Left ventricle myocardium inferior (tissue), 1 donor: ENCODE measurements around the gene IQSEC1. TPM values are rescaled to one million over a fixed set of nuclear protein-coding genes. Genes with fewer than 3 reads are reported as not detected.

ENCODE experiments used
- DNase-seq: peaks from one replicate; pipeline ENCODE4 v3.0.0-alpha.2; 2020
- H3K27ac ChIP-seq: fragments of 200-600 bp; replicated peaks from 2 replicates; pipeline ENCODE4 v1.8.0; 2021
- H3K27me3 ChIP-seq: fragments of 200-600 bp; 2 replicates; pipeline ENCODE4 v1.8.0; 2021; ENCODE audit warnings: low read depth
- H3K36me3 ChIP-seq: fragments of 200-600 bp; 2 replicates; pipeline ENCODE4 v1.8.0; 2021
- H3K4me1 ChIP-seq: fragments of 200-600 bp; 2 replicates; pipeline ENCODE4 v1.8.0; 2021
- H3K4me3 ChIP-seq: fragments of 200-600 bp; 2 replicates; pipeline ENCODE4 v1.8.0; 2021; ENCODE audit warnings: mild to moderate bottlenecking, moderate library complexity
- H3K9me3 ChIP-seq: fragments of 200-600 bp; replicated peaks from 2 replicates; pipeline ENCODE4 v1.8.0; 2021
- CTCF ChIP-seq: fragments of 200-600 bp; IDR thresholded peaks from 2 replicates; pipeline ENCODE4 v1.8.0; 2021; ENCODE audit warnings: antibody characterized with exemption, mild to moderate bottlenecking, borderline replicate concordance
- intact Hi-C: fragments of 100-400 bp; cut with micrococcal nuclease; formaldehyde crosslinking; loops from one replicate; pipeline ENCODE4 v1.11.0; 2022
- total RNA-seq: library from RNA; stranded (reverse); fragmentation: NEBNext Ultra II Directional; extraction: Animal tissue kit (Norgen Biotek cat#: 25700); gene quantifications from one replicate; pipeline ENCODE4 v1.2.1, GENCODE V29; 2021
- donor health status: DM: no; HTN: yes; CAD: no; lungs with severe emphysema.

Gene IQSEC1
- total RNA-seq, 1 donor from 2014 or later = 78.6 TPM

GRCh38 chr3:13105896-13106250 is 32.6 kb upstream of the IQSEC1 start:
- no peak overlapping the region for H3K4me3 ChIP-seq
- no peaks in the 10 kb centered on the region for H3K36me3 ChIP-seq
- no peak overlapping the region for H3K27ac ChIP-seq
- H3K27me3 ChIP-seq = no peaks in the 10 kb centered on the region
- no peak for TF ChIP-seq CTCF
- H3K9me3 ChIP-seq = no peaks in the 10 kb centered on the region
- intact Hi-C loops = no loop called here
- peak; percentile 4 for DNase-seq
- H3K4me1 ChIP-seq = peaks cover 1% of the 10 kb centered on the region

GRCh38 chr3:13105181-13105895 is 32.1 kb upstream of the IQSEC1 start:
- H3K27me3 ChIP-seq = no peaks in the 10 kb centered on the region
- no peak overlapping the region for H3K27ac ChIP-seq
- peak; percentile 7 for DNase-seq
- TF ChIP-seq CTCF = no peak
- no peaks in the 10 kb centered on the region for H3K36me3 ChIP-seq
- no peaks in the 10 kb centered on the region for H3K4me1 ChIP-seq
- no peaks in the 10 kb centered on the region for H3K9me3 ChIP-seq
- intact Hi-C loops = no loop called here
- no peak overlapping the region for H3K4me3 ChIP-seq

GRCh38 chr3:13104511-13104910 is 31.3 kb upstream of the IQSEC1 start:
- intact Hi-C loops = no loop called here
- no peaks in the 10 kb centered on the region for H3K4me1 ChIP-seq
- no peaks in the 10 kb centered on the region for H3K36me3 ChIP-seq
- H3K9me3 ChIP-seq = no peaks in the 10 kb centered on the region
- H3K27me3 ChIP-seq = no peaks in the 10 kb centered on the region
- no peak for TF ChIP-seq CTCF
- no peak overlapping the region for H3K4me3 ChIP-seq
- H3K27ac ChIP-seq = no peak overlapping the region
- DNase-seq = no peak

GRCh38 chr3:13103416-13104058 is 30.3 kb upstream of the IQSEC1 start:
- no peaks in the 10 kb centered on the region for H3K27me3 ChIP-seq
- no peak overlapping the region for H3K4me3 ChIP-seq
- intact Hi-C loops = no loop called here
- no peak for DNase-seq
- H3K4me1 ChIP-seq = no peaks in the 10 kb centered on the region
- no peaks in the 10 kb centered on the region for H3K36me3 ChIP-seq
- no peak overlapping the region for H3K27ac ChIP-seq
- no peak for TF ChIP-seq CTCF
- no peaks in the 10 kb centered on the region for H3K9me3 ChIP-seq

DNA sequence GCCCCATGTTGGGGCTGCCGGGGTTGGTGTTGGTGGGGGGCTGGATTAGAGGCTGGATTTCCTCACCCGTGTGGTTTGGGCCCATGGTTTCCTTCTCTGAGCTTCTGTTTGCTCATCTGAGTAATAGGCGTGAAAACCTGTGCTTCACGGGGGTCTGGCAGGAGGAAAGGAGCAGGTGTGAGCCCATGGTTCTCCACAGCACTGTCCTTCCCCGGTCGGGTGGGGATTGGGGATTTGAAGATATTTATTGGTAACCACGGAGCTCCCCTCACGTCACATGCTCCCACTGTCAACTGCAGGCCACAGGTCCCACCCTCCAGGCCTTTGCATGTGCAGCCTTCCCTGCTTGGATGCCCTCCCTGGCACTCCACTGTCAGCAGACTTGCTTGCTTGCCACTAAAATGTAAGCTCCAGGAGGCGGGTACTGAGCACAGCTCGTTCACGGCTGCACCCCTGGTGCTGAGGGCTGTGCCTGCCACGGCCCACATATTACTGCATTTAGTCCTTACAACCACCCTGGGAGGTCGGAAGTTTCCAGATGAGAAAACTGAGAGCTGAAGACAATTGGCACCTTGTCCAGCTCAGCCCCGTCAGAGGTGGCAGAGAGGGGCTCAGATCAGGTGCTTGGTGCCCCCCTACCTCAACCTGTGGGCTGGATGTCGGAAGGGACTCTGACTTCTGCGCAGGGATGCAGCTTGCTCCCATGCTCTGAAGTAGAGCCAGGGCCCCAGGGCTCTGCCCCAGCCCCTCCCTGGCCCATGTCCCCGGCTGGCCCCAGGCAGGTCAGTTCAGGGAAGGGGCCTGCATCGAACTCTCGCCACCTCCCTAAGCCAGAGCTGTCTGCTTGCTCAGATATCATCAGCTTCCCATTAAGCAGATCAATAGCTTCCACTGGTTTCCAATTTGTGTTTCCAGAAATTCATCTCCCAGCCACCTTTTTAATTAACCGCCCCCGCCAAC is 29.4 kb upstream of the IQSEC1 start:
- intact Hi-C loops = no loop called here
- Histone ChIP-seq H3K4me1 (no peaks in the 10 kb centered on the region), H3K27me3 (no peaks in the 10 kb centered on the region), H3K9me3 (no peaks in the 10 kb centered on the region), H3K27ac (no peak overlapping the region), H3K36me3 (no peaks in the 10 kb centered on the region), H3K4me3 (no peak overlapping the region)
- no peak for TF ChIP-seq CTCF
- no peak for DNase-seq
